ENCODE results near the gene TRANK1.

DNA sequence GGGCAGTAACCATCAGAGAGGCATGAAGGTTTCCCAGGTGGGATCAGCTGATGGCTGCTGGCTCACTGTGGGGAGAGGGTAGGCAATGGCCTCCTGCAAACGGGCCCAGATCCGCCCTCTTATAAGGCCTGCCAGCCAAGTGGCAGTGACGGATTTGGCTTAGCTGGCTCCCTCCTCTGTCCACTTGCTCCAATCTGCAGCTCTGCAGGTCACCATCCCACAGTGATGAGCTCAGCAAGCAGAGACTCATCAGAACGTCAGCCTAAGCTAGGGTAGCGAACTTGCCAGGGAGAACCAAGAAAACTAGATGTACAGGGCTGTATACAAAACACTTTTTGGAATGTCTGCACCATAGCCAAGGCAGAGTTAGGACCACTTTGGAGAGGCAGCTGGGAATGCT is 117.7 kb downstream of the TRANK1 start:
- no peak for TF ChIP-seq CTCF (IDR thresholded peaks at IDR 0.05 in 4 of 5, conservative IDR thresholded peaks at IDR 0.05 in 1 of 5)
- no peak for TF ChIP-seq POLR2A (IDR thresholded peaks at IDR 0.05)
